NB4 (cell line): ENCODE measurements around the gene TSHR.
A peak's percentile ranks its signal among the peaks of the same experiment; 100 is the strongest.
"Not testable (repeated sequence)": the region's sequence is repeated elsewhere in the genome, so short reads cannot be mapped to it uniquely, and the experiment has no call there.

Experiments
- DNase-seq: peaks from one replicate; pipeline ENCODE4 v3.0.0; 2010; ENCODE audit warnings: low read depth
- H3K4me3 ChIP-seq: one replicate; pipeline ENCODE4 v1.5.1; 2011; ENCODE audit warnings: mild to moderate bottlenecking, low read depth, low read length, moderate library complexity
- CTCF ChIP-seq: IDR thresholded peaks from one replicate; pipeline ENCODE4 v1.5.1; 2012; ENCODE audit warnings: low read depth, low read length
- MAX ChIP-seq: IDR thresholded peaks from 2 replicates; pipeline ENCODE4 v1.6.1; 2011; ENCODE audit warnings: low read depth, low read length
- MYC ChIP-seq: IDR thresholded peaks from 2 replicates; pipeline ENCODE4 v1.6.1; 2011; ENCODE audit warnings: low read depth, low read length
- POLR2A ChIP-seq: IDR thresholded peaks from 2 replicates; pipeline ENCODE4 v1.6.1; 2011; ENCODE audit warnings: mild to moderate bottlenecking; ENCODE audit not compliant: insufficient read length; ENCODE audit errors: extremely low read depth

The TSHR gene

GRCh38 chr14:80944861-80945617 is 10.4 kb upstream of the TSHR start:
- DNase-seq, result no peak
- H3K4me3 ChIP-seq, result no peak overlapping the region
- TF ChIP-seq MAX (no peak), CTCF (no peak), MYC (no peak), POLR2A (no peak)

- DNase-seq, result no peak
- TF ChIP-seq POLR2A, result no peak
- no peak overlapping the region for H3K4me3 ChIP-seq
These were observed 9.2 kb upstream of the TSHR start for GRCh38 chr14:80946187-80946586.

- TF ChIP-seq MYC (no peak), CTCF (no peak), POLR2A (no peak), MAX (no peak)
- DNase-seq, result no peak
- no peak overlapping the region for H3K4me3 ChIP-seq
These were observed 8.6 kb upstream of the TSHR start for GRCh38 chr14:80946797-80947196.

- no peak for TF ChIP-seq POLR2A
- no peak for TF ChIP-seq MAX
- no peak overlapping the region for H3K4me3 ChIP-seq
These were observed 7.1 kb upstream of the TSHR start for GRCh38 chr14:80948291-80948690.

GRCh38 chr14:80951491-80951890 is 3.9 kb upstream of the TSHR start:
- TF ChIP-seq CTCF (no peak), POLR2A (no peak), MAX (no peak), MYC (no peak)
- no peak overlapping the region for H3K4me3 ChIP-seq

More at GRCh38 chr14:80948291-80948690, 7.1 kb upstream of the TSHR start:
- no peak for DNase-seq

GRCh38 chr14:80953211-80953610 is 2.2 kb upstream of the TSHR start:
- not testable (repeated sequence) for DNase-seq, H3K4me3 ChIP-seq

More at GRCh38 chr14:80951491-80951890, 3.9 kb upstream of the TSHR start:
- no peak for DNase-seq

GRCh38 chr14:80954687-80955299 is 628 bp upstream of the TSHR start:
- peak; percentile 70 for DNase-seq
- no peak overlapping the region for H3K4me3 ChIP-seq
- TF ChIP-seq MYC (0 out of 2 replicates have a peak, but pooled peaks have one; percentile 28), MAX (peak; percentile 52), CTCF (peak; percentile 63), POLR2A (no peak)
